Smooth muscle cell (in vitro differentiated cells): ENCODE data around the gene PIGT. TPM values are rescaled to one million over a fixed set of nuclear protein-coding genes. Genes with fewer than 3 reads are reported as not detected.

Experiments used
- DNase-seq: peaks from one replicate; lab custom pipeline; 2025; ENCODE audit not compliant: unreplicated experiment; lab: John Stamatoyannopoulos, UW
- H2AFZ ChIP-seq: fragments of 200-600 bp; sonication (generic); 2 replicates; pipeline ENCODE4 v1.6.0; 2016; ENCODE audit warnings: antibody characterized with exemption, low read depth, mild to moderate bottlenecking
- H3F3A ChIP-seq: fragments of 200-600 bp; sonication (generic); 2 replicates; pipeline ENCODE4 v1.6.0; 2017; ENCODE audit warnings: antibody characterized with exemption, low read depth
- H3K27ac ChIP-seq: fragments of 200-600 bp; sonication (generic); 2 replicates; pipeline ENCODE4 v1.5.1; 2016; ENCODE audit warnings: low read depth, mild to moderate bottlenecking
- H3K27me3 ChIP-seq: fragments of 200-600 bp; sonication (generic); 2 replicates; pipeline ENCODE4 v1.6.1; 2016; ENCODE audit warnings: low read depth, mild to moderate bottlenecking
- H3K36me3 ChIP-seq: fragments of 200-600 bp; sonication (generic); 2 replicates; pipeline ENCODE4 v1.5.1; 2016; ENCODE audit warnings: low read depth
- H3K4me1 ChIP-seq: fragments of 200-600 bp; sonication (generic); 2 replicates; pipeline ENCODE4 v1.5.1; 2016; ENCODE audit warnings: low read depth
- H3K4me2 ChIP-seq: fragments of 200-600 bp; sonication (generic); 2 replicates; pipeline ENCODE4 v1.6.0; 2016; ENCODE audit warnings: mild to moderate bottlenecking
- H3K4me3 ChIP-seq: fragments of 200-600 bp; sonication (generic); 2 replicates; pipeline ENCODE4 v1.5.1; 2016; ENCODE audit warnings: mild to moderate bottlenecking
- H3K79me2 ChIP-seq: fragments of 200-600 bp; sonication (generic); 2 replicates; pipeline ENCODE4 v1.6.0; 2016; ENCODE audit warnings: low read depth, mild to moderate bottlenecking
- H3K9ac ChIP-seq: fragments of 200-600 bp; sonication (generic); 2 replicates; pipeline ENCODE4 v1.6.0; 2016; ENCODE audit warnings: low read depth
- H3K9me3 ChIP-seq: fragments of 200-600 bp; sonication (generic); replicated peaks from 2 replicates; pipeline ENCODE4 v1.5.1; 2016; ENCODE audit warnings: low read depth
- H4K20me1 ChIP-seq: fragments of 200-600 bp; sonication (generic); 2 replicates; pipeline ENCODE4 v1.6.0; 2016; ENCODE audit warnings: low read depth
- WGBS: methylation state at CpG from one replicate; pipeline ENCODE4 v1.1.7; 2016; ENCODE audit warnings: low lambda C conversion rate; 5-methylcytosine and 5-hydroxymethylcytosine counted together
- polyA plus RNA-seq: library from polyadenylated mRNA; unstranded; fragments of >200 nt; fragmentation: Nextera tagmentation; extraction: Ambion mirVana; gene quantifications from 2 replicates; pipeline ENCODE4 v1.2.1, GENCODE V29; 2016
- total RNA-seq: library from RNA; depleted of rRNA; stranded (reverse); fragments of >200 nt; gene quantifications from 2 replicates; pipeline ENCODE4 v1.2.3, GENCODE V29; 2014
- TF ChIP-seq, protein P1 (sequence below): fragments of 200-600 bp; sonication (generic); IDR thresholded peaks from 2 replicates; pipeline ENCODE4 v1.5.1; 2017; ENCODE audit warnings: borderline replicate concordance, mild to moderate bottlenecking, antibody characterized with exemption; ENCODE audit not compliant: insufficient read depth, poor library complexity, severe bottlenecking

PIGT gene
- total and polyA plus RNA-seq, 2 experiments from 2014 or later, result 90.7 to 206 TPM

DNA sequence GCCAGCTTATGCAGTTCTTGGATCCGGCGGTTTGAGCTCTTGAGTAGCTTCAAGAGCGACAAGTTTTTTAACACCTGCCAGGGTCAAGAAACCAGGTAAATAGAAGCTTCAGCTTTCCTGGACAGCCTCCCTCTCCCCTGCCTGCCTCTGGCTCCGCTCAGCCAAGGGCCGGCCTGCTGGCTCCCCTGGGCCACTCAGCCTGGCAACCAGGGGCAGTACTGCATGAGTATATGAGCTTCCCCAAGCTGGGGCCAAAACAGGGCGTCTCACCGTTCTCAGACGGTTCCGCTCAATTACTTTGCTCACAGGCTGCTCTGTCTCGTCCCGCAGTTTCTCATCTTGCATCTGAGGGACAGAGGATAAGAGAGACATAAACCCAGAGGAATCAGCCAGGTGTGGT is 38.7 kb upstream of the PIGT start:
- Histone ChIP-seq H3F3A (no peaks in the 10 kb centered on the region), H3K9ac (no peak overlapping the region), H3K9me3 (no peaks in the 10 kb centered on the region), H4K20me1 (no peaks in the 10 kb centered on the region), H3K4me3 (no peak overlapping the region), H3K4me2 (no peak overlapping the region), H3K4me1 (no peaks in the 10 kb centered on the region), H3K79me2 (no peaks in the 10 kb centered on the region), H3K36me3 (no peaks in the 10 kb centered on the region), H3K27me3 (no peaks in the 10 kb centered on the region), H2AFZ (no peak overlapping the region), H3K27ac (no peak overlapping the region)
- DNase-seq, result no peak
- WGBS, result 83% methylated on average over 11 of the region's 11 CpGs
- TF ChIP-seq, protein P1, sequence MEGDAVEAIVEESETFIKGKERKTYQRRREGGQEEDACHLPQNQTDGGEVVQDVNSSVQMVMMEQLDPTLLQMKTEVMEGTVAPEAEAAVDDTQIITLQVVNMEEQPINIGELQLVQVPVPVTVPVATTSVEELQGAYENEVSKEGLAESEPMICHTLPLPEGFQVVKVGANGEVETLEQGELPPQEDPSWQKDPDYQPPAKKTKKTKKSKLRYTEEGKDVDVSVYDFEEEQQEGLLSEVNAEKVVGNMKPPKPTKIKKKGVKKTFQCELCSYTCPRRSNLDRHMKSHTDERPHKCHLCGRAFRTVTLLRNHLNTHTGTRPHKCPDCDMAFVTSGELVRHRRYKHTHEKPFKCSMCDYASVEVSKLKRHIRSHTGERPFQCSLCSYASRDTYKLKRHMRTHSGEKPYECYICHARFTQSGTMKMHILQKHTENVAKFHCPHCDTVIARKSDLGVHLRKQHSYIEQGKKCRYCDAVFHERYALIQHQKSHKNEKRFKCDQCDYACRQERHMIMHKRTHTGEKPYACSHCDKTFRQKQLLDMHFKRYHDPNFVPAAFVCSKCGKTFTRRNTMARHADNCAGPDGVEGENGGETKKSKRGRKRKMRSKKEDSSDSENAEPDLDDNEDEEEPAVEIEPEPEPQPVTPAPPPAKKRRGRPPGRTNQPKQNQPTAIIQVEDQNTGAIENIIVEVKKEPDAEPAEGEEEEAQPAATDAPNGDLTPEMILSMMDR, result no peak

DNA sequence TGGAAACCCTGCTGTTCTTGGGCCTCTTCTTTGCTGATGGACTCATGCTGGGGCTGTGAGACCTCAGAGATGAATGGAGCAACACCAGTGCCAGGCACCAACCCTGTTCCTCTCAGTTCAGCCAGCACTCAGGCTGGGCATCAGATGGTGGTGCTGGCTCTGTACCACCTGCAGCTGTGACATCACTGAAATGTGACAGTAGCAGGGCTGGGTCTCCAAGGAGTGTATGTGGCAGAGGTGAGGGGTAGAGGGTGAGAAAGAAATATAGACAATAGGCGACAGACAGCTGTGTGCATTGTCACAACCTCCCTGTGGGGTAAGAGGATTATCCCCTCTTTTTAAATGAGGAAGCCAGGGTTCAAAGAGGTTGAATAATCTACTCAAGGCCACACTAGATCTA is 37.8 kb upstream of the PIGT start, which contains the start of gene TP53TG5:
TSS of gene TP53TG5 (minus strand) at position 135 of the 400 bp plus-strand sequence. CDS start at position 46, 89 bp downstream.
- Histone ChIP-seq H3K4me3 (no peak within 1 kb of the TSS), H3F3A (no peaks in the 10 kb centered on the region), H3K79me2 (no peaks in the 10 kb centered on the region), H3K4me2 (no peak within 1 kb of the TSS), H2AFZ (no peak within 1 kb of the TSS), H4K20me1 (no peaks in the 10 kb centered on the region), H3K9ac (no peak within 1 kb of the TSS), H3K36me3 (no peaks in the 10 kb centered on the region), H3K27me3 (no peaks in the 10 kb centered on the region), H3K27ac (no peak within 1 kb of the TSS), H3K9me3 (no peaks in the 10 kb centered on the region), H3K4me1 (no peaks in the 10 kb centered on the region)
- TF ChIP-seq, protein P1, result no peak
- DNase-seq, result no peak
- WGBS, result 100% methylated on average over 1 of the region's 1 CpG

DNA sequence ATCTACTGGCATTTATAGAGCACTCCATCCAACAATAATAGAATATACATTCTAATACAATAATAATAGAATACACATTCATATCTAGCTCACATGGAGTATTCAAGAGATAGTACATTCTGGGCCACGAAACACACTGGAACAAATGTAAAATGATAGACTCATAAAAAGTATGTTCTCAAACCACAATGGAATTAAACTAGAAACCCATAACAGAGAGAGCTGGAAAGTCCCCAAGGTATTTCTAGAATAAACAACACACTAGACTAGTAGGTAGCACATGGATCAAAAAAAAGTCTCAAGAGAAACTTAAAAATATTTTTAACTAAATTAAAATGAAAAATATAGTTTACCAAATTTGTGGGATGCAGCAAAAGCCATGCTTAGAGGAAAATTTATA is 28.7 kb upstream of the PIGT start:
- TF ChIP-seq, protein P1, result no peak
- 94% methylated on average over 1 of the region's 1 CpG for WGBS
- no peaks in the 10 kb centered on the region for H3K79me2 ChIP-seq
- H3K4me3 ChIP-seq, result no peak overlapping the region
- H3K27me3 ChIP-seq, result no peaks in the 10 kb centered on the region
- H3K9me3 ChIP-seq, result no peaks in the 10 kb centered on the region
- no peak for DNase-seq
- no peak overlapping the region for H3K4me2 ChIP-seq
- no peaks in the 10 kb centered on the region for H3F3A ChIP-seq
- no peak overlapping the region for H3K9ac ChIP-seq
- H3K4me1 ChIP-seq, result no peaks in the 10 kb centered on the region
- no peaks in the 10 kb centered on the region for H4K20me1 ChIP-seq
- H3K27ac ChIP-seq, result no peak overlapping the region
- no peak overlapping the region for H2AFZ ChIP-seq
- peaks cover 4% of the 10 kb centered on the region for H3K36me3 ChIP-seq

DNA sequence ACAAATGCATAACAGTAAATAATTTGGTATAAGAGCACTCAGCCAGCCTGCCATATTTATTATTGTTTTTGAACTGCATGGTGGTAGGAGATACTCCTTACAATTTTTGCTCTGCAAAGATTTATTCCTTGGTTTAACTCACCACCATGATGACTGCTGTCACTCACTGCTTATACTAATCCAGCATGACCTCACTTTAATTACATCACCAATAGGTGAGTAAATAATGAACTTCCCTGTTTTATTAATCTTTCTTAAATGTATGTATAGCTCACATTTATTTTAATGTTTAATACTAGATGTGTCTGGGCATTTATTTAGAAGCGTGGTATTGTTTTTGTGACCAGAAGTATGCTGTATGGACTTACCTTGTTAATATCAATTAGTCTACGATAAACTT is 25.0 kb upstream of the PIGT start:
- no peak overlapping the region for H3K27ac ChIP-seq
- no peak overlapping the region for H2AFZ ChIP-seq
- no peaks in the 10 kb centered on the region for H3K27me3 ChIP-seq
- WGBS, result 94% methylated on average over 2 of the region's 2 CpGs
- no peak for DNase-seq
- no peaks in the 10 kb centered on the region for H3K4me1 ChIP-seq
- TF ChIP-seq, protein P1, result no peak
- peaks cover 4% of the 10 kb centered on the region for H3K36me3 ChIP-seq
- no peaks in the 10 kb centered on the region for H3F3A ChIP-seq
- no peaks in the 10 kb centered on the region for H3K79me2 ChIP-seq
- H3K4me2 ChIP-seq, result no peak overlapping the region
- H3K9me3 ChIP-seq, result no peaks in the 10 kb centered on the region
- no peaks in the 10 kb centered on the region for H4K20me1 ChIP-seq
- no peak overlapping the region for H3K9ac ChIP-seq
- H3K4me3 ChIP-seq, result no peak overlapping the region
